OCI-LY3 (cell line): ENCODE measurements around the gene CD28.

Source experiments
- H2AFZ ChIP-seq: fragments of 200-600, 300-600 bp; shearing (Covaris generic); 2 replicates; pipeline ENCODE4 v1.6.0; 2014; ENCODE audit warnings: antibody characterized with exemption, low read depth, low read length
- H3K27ac ChIP-seq: fragments of 200-600, 300-600 bp; sonication (generic); 2 replicates; pipeline ENCODE4 v1.5.1; 2014; ENCODE audit warnings: mild to moderate bottlenecking, low read length, moderate library complexity, mixed read lengths
- H3K27me3 ChIP-seq: fragments of 200-600, 300-600 bp; sonication (generic); 2 replicates; pipeline ENCODE4 v1.6.1; 2014; ENCODE audit warnings: low read depth, low read length, mixed read lengths
- H3K36me3 ChIP-seq: fragments of 200-600, 300-600 bp; sonication (generic); replicated peaks from 2 replicates; pipeline ENCODE3; 2014; ENCODE audit warnings: low read depth, low read length, mixed read lengths
- H3K4me1 ChIP-seq: fragments of 300-600, 200-600 bp; sonication (generic); 2 replicates; pipeline ENCODE4 v1.6.1; 2014; ENCODE audit warnings: low read length, mixed read lengths
- H3K4me2 ChIP-seq: fragments of 200-600, 300-600 bp; sonication (generic); 2 replicates; pipeline ENCODE4 v1.6.1; 2014; ENCODE audit warnings: low read length, mixed read lengths
- H3K4me3 ChIP-seq: fragments of 300-600, 200-600 bp; sonication (generic); 2 replicates; pipeline ENCODE4 v1.5.1; 2014; ENCODE audit warnings: antibody characterized with exemption, mild to moderate bottlenecking, low read length, moderate library complexity
- H3K79me2 ChIP-seq: fragments of 300-600, 200-600 bp; shearing (Covaris generic); 2 replicates; pipeline ENCODE4 v1.6.1; 2014; ENCODE audit warnings: mild to moderate bottlenecking, low read length, mixed read lengths
- H3K9ac ChIP-seq: fragments of 300-600, 200-600 bp; shearing (Covaris generic); 2 replicates; pipeline ENCODE4 v1.6.0; 2014; ENCODE audit warnings: mild to moderate bottlenecking, low read length, moderate library complexity
- H3K9me3 ChIP-seq: fragments of 200-600, 300-600 bp; shearing (Covaris generic); 2 replicates; pipeline ENCODE4 v1.6.1; 2014; ENCODE audit warnings: low read length, mixed read lengths; ENCODE audit not compliant: insufficient read depth
- H4K20me1 ChIP-seq: fragments of 200-600, 300-600 bp; sonication (generic); 2 replicates; pipeline ENCODE4 v1.6.1; 2016; ENCODE audit warnings: low read length, mixed read lengths; ENCODE audit not compliant: insufficient read depth
- CTCF ChIP-seq: fragments of 200-600, 300-600 bp; sonication (generic); IDR thresholded peaks from 2 replicates; pipeline ENCODE4 v1.5.1; 2014; ENCODE audit warnings: antibody characterized with exemption, low read length, low read depth
- EZH2phosphoT487 ChIP-seq: fragments of 200-600 bp; shearing (Covaris generic); IDR thresholded peaks from 2 replicates; pipeline ENCODE4 v1.6.1; 2018; ENCODE audit warnings: antibody characterized with exemption, mixed run types, low read depth

CD28 gene

GRCh38 chr2:203759690-203760365 lies 53.4 kb downstream of the CD28 start:
- H3K9ac ChIP-seq = no peak overlapping the region
- no peaks in the 10 kb centered on the region for H3K79me2 ChIP-seq
- no peaks in the 10 kb centered on the region for H3K36me3 ChIP-seq
- H3K4me2 ChIP-seq = no peak overlapping the region
- no peak for TF ChIP-seq EZH2phosphoT487
- no peak for TF ChIP-seq CTCF
- no peaks in the 10 kb centered on the region for H4K20me1 ChIP-seq
- H3K27me3 ChIP-seq = peaks cover 15% of the 10 kb centered on the region
- no peak overlapping the region for H3K27ac ChIP-seq
- H2AFZ ChIP-seq = no peak overlapping the region
- H3K9me3 ChIP-seq = no peaks in the 10 kb centered on the region
- peaks cover 4% of the 10 kb centered on the region; the same call in 1 of the 2 replicates for H3K4me1 ChIP-seq
- H3K4me3 ChIP-seq = no peak overlapping the region

- Histone ChIP-seq H3K4me2 (no peak overlapping the region), H3K27me3 (peaks cover 15% of the 10 kb centered on the region), H4K20me1 (no peaks in the 10 kb centered on the region), H3K4me1 (peaks cover 4% of the 10 kb centered on the region; the same call in 1 of the 2 replicates), H3K36me3 (no peaks in the 10 kb centered on the region), H3K79me2 (no peaks in the 10 kb centered on the region), H3K9ac (no peak overlapping the region), H3K27ac (no peak overlapping the region), H3K4me3 (no peak overlapping the region), H3K9me3 (no peaks in the 10 kb centered on the region), H2AFZ (no peak overlapping the region)
- TF ChIP-seq CTCF = no peak
- no peak for TF ChIP-seq EZH2phosphoT487
These were observed 54.7 kb downstream of the CD28 start for GRCh38 chr2:203761121-203761520.

DNA sequence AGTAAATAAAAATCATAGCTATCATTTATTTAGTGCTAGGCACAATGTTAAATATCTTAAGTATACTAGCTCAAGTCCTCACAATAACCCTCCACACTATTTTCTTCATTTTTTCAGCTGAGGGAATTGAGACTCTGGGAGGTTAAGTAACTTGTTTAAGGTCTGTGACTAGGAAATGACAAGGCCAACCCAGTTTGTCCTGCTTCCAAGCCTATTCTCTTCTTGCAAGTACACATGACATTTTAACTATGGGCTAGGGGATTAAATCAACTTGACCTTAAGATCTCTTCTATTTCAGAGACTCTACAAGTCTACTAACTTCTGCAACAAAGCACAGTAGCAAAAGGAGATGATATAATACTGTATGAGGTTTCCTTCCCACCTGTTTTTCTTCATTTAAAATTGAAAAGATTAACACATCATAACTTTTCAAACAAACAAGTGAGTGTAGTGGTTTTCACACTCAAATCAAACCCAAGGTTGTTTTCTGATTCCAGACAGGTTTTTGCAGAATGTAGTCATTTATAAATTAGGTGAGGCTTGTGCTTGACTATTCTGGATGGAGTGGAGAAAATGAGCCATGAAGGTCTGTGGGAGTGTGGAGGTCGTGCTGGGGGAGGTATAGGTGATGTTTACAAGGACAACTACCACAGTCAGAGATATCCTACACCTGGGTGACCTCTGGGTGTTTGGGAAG lies 57.0 kb downstream of the CD28 start:
- Histone ChIP-seq H3K27ac (no peak overlapping the region), H3K36me3 (no peaks in the 10 kb centered on the region), H3K4me1 (peaks cover 4% of the 10 kb centered on the region; the same call in 1 of the 2 replicates), H4K20me1 (no peaks in the 10 kb centered on the region), H3K9me3 (no peaks in the 10 kb centered on the region), H3K4me3 (no peak overlapping the region), H3K27me3 (peaks cover 18% of the 10 kb centered on the region), H3K79me2 (no peaks in the 10 kb centered on the region), H2AFZ (no peak overlapping the region), H3K9ac (no peak overlapping the region), H3K4me2 (no peak overlapping the region)
- TF ChIP-seq CTCF = no peak
- TF ChIP-seq EZH2phosphoT487 = no peak

- no peak overlapping the region for H3K27ac ChIP-seq
- no peak overlapping the region for H3K4me2 ChIP-seq
These were observed 57.7 kb downstream of the CD28 start for GRCh38 chr2:203763938-203764664.

More at GRCh38 chr2:203763938-203764664, 57.7 kb downstream of the CD28 start:
- no peak for TF ChIP-seq EZH2phosphoT487
- TF ChIP-seq CTCF = peak; percentile 51
- Histone ChIP-seq H3K36me3 (no peaks in the 10 kb centered on the region), H3K9ac (no peak overlapping the region), H3K79me2 (no peaks in the 10 kb centered on the region), H3K27me3 (peaks cover 18% of the 10 kb centered on the region), H3K9me3 (no peaks in the 10 kb centered on the region), H2AFZ (no peak overlapping the region), H4K20me1 (no peaks in the 10 kb centered on the region), H3K4me3 (no peak overlapping the region), H3K4me1 (peaks cover 4% of the 10 kb centered on the region; the same call in 1 of the 2 replicates)
